Activated T-cell treated with anti-CD3 and anti-CD28 coated beads, Interleukin-2, amount 50 U/mL, for 72 hours (primary cell): Measurements from ENCODE around the gene ATP5F1C. TPM values are rescaled to one million over a fixed set of nuclear protein-coding genes. Genes with fewer than 3 reads are reported as not detected.

Source experiments
- ATAC-seq, 2 donors: fragments of 150-1000 bp; cut with Tn5 transposase; replicated peaks in 1 of 2; 2 replicates each; pipeline ENCODE4 v1.10.0; 2021; ENCODE audit warnings: moderate library complexity in 2 of 2, mild to moderate bottlenecking in 1 of 2
- DNase-seq, 2 donors: peaks; one replicate each; pipeline ENCODE4 v3.0.0; 2021 to 2022; ENCODE audit warnings: mixed read lengths in 1 of 2
- H3K27ac Mint-ChIP-seq: one replicate; pipeline ENCODE4 v1.8.0; 2022; ENCODE audit warnings: mild to moderate bottlenecking, moderate library complexity, mixed read lengths
- H3K27me3 Mint-ChIP-seq: one replicate; pipeline ENCODE4 v1.8.0; 2022; ENCODE audit warnings: low read depth, mixed read lengths
- H3K36me3 Mint-ChIP-seq, 2 donors: one replicate each; pipeline ENCODE4 v1.8.0; 2022; ENCODE audit warnings: mixed read lengths in 2 of 2, mild to moderate bottlenecking in 1 of 2; ENCODE audit not compliant: insufficient read depth in 2 of 2
- H3K4me1 Mint-ChIP-seq: one replicate; pipeline ENCODE4 v1.8.0; 2022; ENCODE audit warnings: low read depth, mixed read lengths
- H3K4me3 Mint-ChIP-seq, 2 donors: one replicate each; pipeline ENCODE4 v1.8.0; 2022; ENCODE audit warnings: mild to moderate bottlenecking in 2 of 2, mixed read lengths in 2 of 2, moderate library complexity in 2 of 2
- H3K9me3 Mint-ChIP-seq, 2 donors: one replicate each; pipeline ENCODE4 v1.8.0; 2022; ENCODE audit warnings: mixed read lengths in 2 of 2
- total RNA-seq, 2 donors: library from RNA; stranded (reverse); gene quantifications; one replicate each; pipeline ENCODE4 v1.2.3, GENCODE V29; 2022

The ATP5F1C gene
- total RNA-seq, 2 donors from 2014 or later: 241 to 287 TPM

- Mint-ChIP-seq H3K27me3 (no peaks in the 10 kb centered on the region), H3K4me3 (no peak overlapping the region)
Measured at GRCh38 chr10:7829289-7829834, 41.4 kb downstream of the ATP5F1C start.

GRCh38 chr10:7832060-7832459 is 44.1 kb downstream of the ATP5F1C start:
- Mint-ChIP-seq H3K36me3 (peaks cover 0 to 19% of the 10 kb centered on the region in 2 donors), H3K27me3 (no peaks in the 10 kb centered on the region), H3K4me1 (peaks cover 30% of the 10 kb centered on the region)

More at GRCh38 chr10:7829289-7829834, 41.4 kb downstream of the ATP5F1C start:
- Mint-ChIP-seq H3K27ac (no peak overlapping the region), H3K36me3 (peaks cover 0 to 12% of the 10 kb centered on the region in 2 donors), H3K4me1 (peaks cover 20% of the 10 kb centered on the region), H3K9me3 (no peaks in the 10 kb centered on the region)
- DNase-seq: no peak
- ATAC-seq: no peak

GRCh38 chr10:7833210-7833609 is 45.2 kb downstream of the ATP5F1C start:
- Mint-ChIP-seq H3K27me3 (no peaks in the 10 kb centered on the region), H3K27ac (no peak overlapping the region), H3K4me3 (no peak overlapping the region), H3K4me1 (peaks cover 28% of the 10 kb centered on the region), H3K36me3 (peaks cover 0 to 19% of the 10 kb centered on the region in 2 donors), H3K9me3 (no peaks in the 10 kb centered on the region)
- DNase-seq (no peak), ATAC-seq (no peak)

More at GRCh38 chr10:7832060-7832459, 44.1 kb downstream of the ATP5F1C start:
- no peak for DNase-seq
- Mint-ChIP-seq H3K4me3 (no peak overlapping the region), H3K27ac (no peak overlapping the region), H3K9me3 (no peaks in the 10 kb centered on the region)
- no peak for ATAC-seq

- peaks cover 0 to 19% of the 10 kb centered on the region in 2 donors for H3K36me3 Mint-ChIP-seq
- H3K4me3 Mint-ChIP-seq: no peak overlapping the region
- H3K9me3 Mint-ChIP-seq: no peaks in the 10 kb centered on the region
- ATAC-seq (no peak), DNase-seq (no peak)
- H3K4me1 Mint-ChIP-seq: peaks cover 26% of the 10 kb centered on the region
- H3K27ac Mint-ChIP-seq: no peak overlapping the region
- H3K27me3 Mint-ChIP-seq: no peaks in the 10 kb centered on the region
Measured at GRCh38 chr10:7834262-7834661, 46.3 kb downstream of the ATP5F1C start.

- Mint-ChIP-seq H3K9me3 (peaks cover 0 to 2% of the 10 kb centered on the region in 2 donors), H3K36me3 (peaks cover 3 to 19% of the 10 kb centered on the region in 2 donors), H3K27me3 (no peaks in the 10 kb centered on the region), H3K4me1 (peaks cover 17% of the 10 kb centered on the region), H3K4me3 (no peak overlapping the region), H3K27ac (no peak overlapping the region)
- DNase-seq: no peak
- ATAC-seq: no peak
Measured at GRCh38 chr10:7836571-7836970, 48.6 kb downstream of the ATP5F1C start.

GRCh38 chr10:7846591-7846990 is 58.6 kb downstream of the ATP5F1C start:
- Mint-ChIP-seq H3K4me3 (no peak overlapping the region), H3K27me3 (no peaks in the 10 kb centered on the region), H3K4me1 (peaks cover 9% of the 10 kb centered on the region), H3K9me3 (no peaks in the 10 kb centered on the region), H3K27ac (no peak overlapping the region), H3K36me3 (peaks cover 0 to 3% of the 10 kb centered on the region in 2 donors)
- DNase-seq: no peak
- no peak for ATAC-seq

- Mint-ChIP-seq H3K4me1 (peaks cover 17% of the 10 kb centered on the region), H3K27me3 (no peaks in the 10 kb centered on the region), H3K4me3 (no peak overlapping the region), H3K36me3 (peaks cover 0 to 7% of the 10 kb centered on the region in 2 donors), H3K27ac (no peak overlapping the region), H3K9me3 (peaks cover 0 to 2% of the 10 kb centered on the region in 2 donors)
- ATAC-seq (no peak), DNase-seq (no peak)
Measured at GRCh38 chr10:7853226-7853842, 65.4 kb downstream of the ATP5F1C start.

- Mint-ChIP-seq H3K27me3 (no peaks in the 10 kb centered on the region), H3K36me3 (peaks cover 0 to 7% of the 10 kb centered on the region in 2 donors), H3K9me3 (peaks cover 0 to 2% of the 10 kb centered on the region in 2 donors), H3K4me3 (no peak overlapping the region), H3K27ac (no peak overlapping the region), H3K4me1 (peaks cover 15% of the 10 kb centered on the region)
- DNase-seq (no peak), ATAC-seq (no peak)
Measured at GRCh38 chr10:7853890-7854289, 65.9 kb downstream of the ATP5F1C start.

- no peak for ATAC-seq
Measured at GRCh38 chr10:7855205-7855604, 67.2 kb downstream of the ATP5F1C start.

GRCh38 chr10:7856678-7857077 is 68.7 kb downstream of the ATP5F1C start:
- no peak for DNase-seq
- Mint-ChIP-seq H3K4me1 (peaks cover 15% of the 10 kb centered on the region), H3K27ac (no peak overlapping the region), H3K27me3 (no peaks in the 10 kb centered on the region), H3K4me3 (no peak overlapping the region), H3K9me3 (peaks cover 4 to 6% of the 10 kb centered on the region in 2 donors), H3K36me3 (peaks cover 5 to 21% of the 10 kb centered on the region in 2 donors)
- ATAC-seq: no peak

More at GRCh38 chr10:7855205-7855604, 67.2 kb downstream of the ATP5F1C start:
- DNase-seq: no peak
- H3K27ac Mint-ChIP-seq: no peak overlapping the region
- H3K36me3 Mint-ChIP-seq: peaks cover 0 to 14% of the 10 kb centered on the region in 2 donors
- H3K4me3 Mint-ChIP-seq: no peak overlapping the region
- no peaks in the 10 kb centered on the region for H3K27me3 Mint-ChIP-seq
- H3K9me3 Mint-ChIP-seq: peaks cover 2 to 4% of the 10 kb centered on the region in 2 donors
- peaks cover 15% of the 10 kb centered on the region for H3K4me1 Mint-ChIP-seq

GRCh38 chr10:7857262-7857661 is 69.3 kb downstream of the ATP5F1C start:
- peaks cover 7 to 25% of the 10 kb centered on the region in 2 donors for H3K36me3 Mint-ChIP-seq
- ATAC-seq: no peak
- H3K27me3 Mint-ChIP-seq: no peaks in the 10 kb centered on the region
- DNase-seq: no peak
- no peak overlapping the region for H3K27ac Mint-ChIP-seq
- H3K4me1 Mint-ChIP-seq: peaks cover 13% of the 10 kb centered on the region
- peaks cover 6 to 11% of the 10 kb centered on the region in 2 donors for H3K9me3 Mint-ChIP-seq
- H3K4me3 Mint-ChIP-seq: no peak overlapping the region
